ENCODE data around the gene COMMD9.

DNA sequence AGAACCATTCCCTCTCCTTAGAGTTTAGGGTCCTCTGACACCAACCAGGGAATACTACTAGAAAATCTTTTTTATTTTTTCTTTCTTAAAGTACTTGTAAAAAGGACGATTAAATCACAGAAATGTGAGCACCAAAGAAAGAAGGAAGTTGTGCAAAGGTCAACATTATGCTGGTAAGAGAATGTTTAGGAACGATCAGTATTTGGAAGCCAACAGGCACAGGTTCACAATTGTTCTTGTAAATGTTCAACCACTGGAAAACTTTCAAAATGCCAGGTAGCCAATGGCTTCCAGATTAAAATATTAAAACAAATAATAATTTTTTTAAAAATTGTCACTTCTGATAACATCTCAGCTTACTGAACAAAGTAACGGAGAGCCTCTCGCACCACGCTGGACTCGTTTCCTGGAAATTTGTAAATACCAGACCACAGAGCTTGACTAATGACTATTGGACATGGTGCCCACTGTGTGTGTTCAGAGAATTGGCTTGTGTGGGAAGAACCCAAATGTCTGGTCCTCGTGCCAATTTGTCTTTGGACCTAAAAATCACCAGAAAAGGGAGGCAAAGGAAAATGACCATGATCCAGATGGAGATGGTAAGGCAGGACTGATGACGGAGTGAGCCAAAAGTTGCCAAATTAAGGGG, 20.8 kb downstream of the COMMD9 start:
- TF ChIP-seq POLR2A (IDR thresholded peaks at IDR 0.05) (no peak), CTCF (IDR thresholded peaks at IDR 0.05) (no peak)
